GM19452 (cell line): Measurements from ENCODE around the gene BAZ2A.
"Not testable (repeated sequence)": the region's sequence is repeated elsewhere in the genome, so short reads cannot be mapped to it uniquely, and the experiment has no call there.

Experiments used
- ATAC-seq: cut with Tn5 transposase; IDR thresholded peaks from one replicate; pipeline ENCODE4 v1.9.1; 2021; ENCODE audit not compliant: unreplicated experiment

The BAZ2A gene

GRCh38 chr12:56630180-56630632, at the start of gene BAZ2A:
BAZ2A (minus strand) TSS chr12:56630326; CDS start chr12:56617530, 12,796 bp downstream.
- peak; percentile 65 for ATAC-seq

DNA sequence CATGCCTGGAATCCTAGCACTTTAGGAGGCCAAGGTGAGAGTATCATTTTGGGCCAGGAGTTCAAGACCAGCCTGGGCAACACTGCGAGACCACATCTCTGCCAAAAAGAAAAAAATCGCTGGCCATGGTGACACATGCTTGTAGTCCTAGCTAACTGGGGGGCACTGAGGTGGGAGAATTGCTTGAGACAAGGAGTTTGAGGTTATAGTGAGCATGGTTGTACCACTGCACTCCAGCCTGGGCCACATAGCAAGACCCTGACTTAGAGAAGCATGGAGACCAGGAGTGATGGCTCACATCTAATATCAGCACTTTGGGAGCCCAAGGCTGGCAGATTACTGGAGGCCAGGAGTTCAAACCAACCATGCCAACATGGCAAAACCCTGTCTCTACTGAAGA, 48.7 kb upstream of the BAZ2A start:
- no peak for ATAC-seq

DNA sequence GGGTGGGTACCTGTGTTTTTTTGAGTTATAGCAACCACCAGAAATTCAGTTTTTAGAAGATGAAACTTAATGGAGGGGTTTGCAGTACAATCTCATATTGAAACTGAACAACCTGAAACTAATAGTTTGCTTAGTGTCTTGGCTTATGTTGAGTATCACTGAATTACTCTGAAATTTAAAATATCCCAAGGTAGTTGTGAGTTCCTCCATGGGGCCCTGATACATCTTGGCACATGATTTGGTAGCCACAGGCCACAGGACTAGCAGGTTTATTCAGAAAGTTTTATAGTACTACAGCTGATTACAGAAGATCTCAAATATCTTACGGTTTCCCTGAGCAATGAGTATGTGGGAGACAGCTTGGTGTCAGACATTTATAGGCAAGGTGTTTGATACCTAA, 47.6 kb upstream of the BAZ2A start:
- no peak for ATAC-seq

- ATAC-seq = no peak
Measured at GRCh38 chr12:56676851-56677580, 46.9 kb upstream of the BAZ2A start.

- no peak for ATAC-seq
Measured at GRCh38 chr12:56671608-56672007, 41.5 kb upstream of the BAZ2A start.

DNA sequence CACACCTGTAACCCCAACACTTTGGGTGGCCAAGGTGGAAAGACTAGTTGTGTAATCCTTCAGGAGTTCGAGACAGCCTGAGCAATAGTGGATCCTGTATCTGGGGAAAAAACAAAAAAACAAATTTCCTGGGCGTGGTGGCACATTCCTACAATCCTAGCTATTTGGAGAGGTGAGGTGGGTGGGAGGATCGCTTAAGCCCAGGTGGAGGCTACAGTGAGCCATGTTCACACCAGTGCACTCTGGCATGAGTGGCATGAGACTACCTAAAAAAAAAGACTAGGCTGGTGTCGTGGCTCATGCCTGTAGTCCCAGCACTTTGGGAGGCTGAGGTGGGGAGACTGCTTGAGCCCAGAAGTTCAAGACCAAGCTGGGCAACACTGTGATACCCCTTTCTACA, 40.7 kb upstream of the BAZ2A start:
- ATAC-seq = no peak

DNA sequence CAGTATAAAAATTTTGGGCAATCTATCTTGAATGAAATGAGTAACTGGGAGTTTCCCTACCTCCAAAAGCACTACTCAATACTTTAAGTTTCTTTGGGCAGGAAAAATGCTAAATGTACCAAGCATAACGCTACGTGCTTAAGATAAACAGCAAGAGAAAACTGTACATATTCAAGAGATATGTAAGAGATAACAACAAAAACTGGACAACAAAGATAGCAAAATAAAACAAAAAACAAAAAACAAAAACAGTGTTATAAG, 38.0 kb upstream of the BAZ2A start:
- no peak for ATAC-seq

GRCh38 chr12:56661979-56662638, 32.0 kb upstream of the BAZ2A start:
- ATAC-seq = no peak

DNA sequence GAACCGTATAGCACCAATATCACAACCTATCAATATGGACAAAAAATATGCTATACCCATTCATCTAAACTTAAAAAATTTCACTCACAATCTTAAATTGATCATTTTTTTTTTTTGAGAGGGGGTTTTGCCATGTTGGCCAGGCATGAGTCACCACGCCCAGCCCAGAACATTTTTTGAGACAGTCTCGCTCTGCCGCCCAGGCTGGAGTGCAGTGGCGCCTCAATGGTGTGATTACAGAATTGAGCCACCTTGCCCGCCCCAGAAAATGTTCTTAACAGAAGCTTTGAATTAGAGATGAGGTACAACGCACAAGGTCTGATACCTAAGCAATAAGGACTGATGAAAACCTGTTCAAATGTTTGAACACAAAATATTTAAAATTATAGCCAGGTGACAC, 31.4 kb upstream of the BAZ2A start:
- no peak for ATAC-seq

DNA sequence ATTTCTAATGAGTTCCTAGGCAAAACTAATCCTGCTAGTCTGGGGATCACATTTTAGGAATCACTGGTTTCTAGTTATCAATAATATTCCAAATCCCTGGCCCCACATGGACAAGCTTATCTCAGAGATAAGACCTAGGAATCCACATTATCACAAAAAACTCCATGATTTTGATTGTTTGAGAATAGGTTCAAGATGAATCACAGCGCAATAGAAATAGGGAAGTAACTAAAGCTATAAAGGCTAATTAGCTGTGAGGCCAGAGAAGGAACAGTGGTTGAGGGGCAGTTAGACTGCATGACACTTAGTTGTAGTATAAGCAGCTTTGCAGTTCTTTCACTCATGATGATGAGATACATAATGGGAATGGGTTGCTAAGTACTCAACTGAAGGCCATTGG, 28.8 kb upstream of the BAZ2A start:
- no peak for ATAC-seq

DNA sequence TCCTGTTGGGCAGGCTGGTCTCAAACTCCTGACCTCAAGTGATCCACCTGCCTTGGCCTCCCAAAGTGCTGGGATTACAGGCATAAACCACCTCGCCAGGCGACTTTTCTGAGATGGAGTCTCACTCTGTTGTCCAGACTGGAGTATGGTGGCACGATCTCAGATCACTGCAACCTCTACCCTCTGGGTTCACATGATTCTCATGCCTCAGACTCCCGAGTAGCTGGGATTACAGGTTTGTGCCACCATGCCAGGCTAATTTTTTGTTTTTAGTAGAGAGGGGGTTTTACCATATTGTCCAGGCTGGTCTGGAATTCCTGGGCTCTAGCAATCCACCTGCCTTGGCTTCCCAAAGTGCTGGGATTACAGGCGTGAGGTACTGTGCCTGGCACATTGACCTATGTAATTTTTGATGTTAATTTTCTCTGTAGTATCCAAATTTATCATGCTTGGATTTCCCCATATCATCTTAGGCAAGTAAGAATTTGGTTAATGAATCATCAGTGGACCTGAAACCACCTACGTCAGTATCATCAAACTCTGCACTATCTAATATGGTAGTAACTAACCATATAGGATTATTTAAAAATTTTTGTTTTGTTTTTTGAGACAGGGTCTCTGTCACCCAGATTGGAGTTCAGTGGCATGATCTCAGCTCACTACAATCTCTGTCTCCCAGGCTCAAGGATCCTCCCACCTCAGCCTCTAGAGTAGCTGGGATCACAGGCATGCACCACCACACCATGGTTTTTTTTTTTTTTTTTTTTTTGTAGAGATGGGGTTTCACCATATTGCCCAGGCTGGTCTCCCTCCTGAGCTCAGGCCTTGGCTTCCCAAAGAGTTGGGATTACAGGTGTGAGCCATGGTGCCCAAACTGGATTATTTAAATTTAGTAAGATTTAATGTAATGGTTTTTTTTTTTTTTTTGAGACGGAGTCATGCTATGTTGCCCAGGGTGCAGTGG, 27.6 kb upstream of the BAZ2A start:
- ATAC-seq = no peak

DNA sequence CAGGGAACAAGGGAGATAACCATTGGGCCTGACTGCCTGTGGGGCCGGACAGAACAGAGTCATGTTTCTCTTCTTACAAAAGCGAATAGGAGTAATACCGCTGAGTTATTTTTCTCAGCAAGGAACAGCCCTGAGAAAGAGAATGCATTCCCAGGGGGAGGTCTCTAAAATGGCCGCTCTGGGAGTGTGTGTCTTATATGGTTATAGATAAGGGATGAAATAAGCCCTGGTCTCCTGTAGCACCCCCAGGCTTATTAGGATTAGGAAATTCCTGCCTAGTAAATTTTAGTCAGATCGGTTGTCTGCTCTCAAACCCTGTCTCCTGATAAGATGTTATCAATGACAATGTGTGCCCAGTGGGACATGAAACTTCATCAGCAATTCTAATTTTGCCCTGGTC, 23.7 kb upstream of the BAZ2A start:
- not testable (repeated sequence) for ATAC-seq

DNA sequence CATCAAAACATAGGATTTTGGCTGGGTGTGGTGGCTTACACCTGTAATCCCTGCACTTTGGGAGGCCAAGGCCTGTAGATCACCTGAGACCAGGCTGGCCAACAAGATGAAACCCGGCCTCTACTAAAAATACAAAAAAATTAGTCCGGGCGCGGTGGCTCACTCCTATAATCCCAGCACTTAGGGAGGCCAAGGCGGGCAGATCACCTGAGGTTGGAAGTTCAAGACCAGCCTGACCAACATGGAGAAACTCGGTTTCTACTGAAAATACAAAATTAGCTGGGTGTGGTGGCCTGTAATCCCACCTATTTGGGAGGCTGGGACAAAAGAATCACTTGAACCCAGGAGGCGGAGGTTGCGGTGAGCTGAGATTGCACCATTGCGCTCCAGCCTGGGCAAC, 17.9 kb upstream of the BAZ2A start:
- ATAC-seq = not testable (repeated sequence)

- peak; percentile 98 for ATAC-seq
Measured at GRCh38 chr12:56645717-56646446, 15.8 kb upstream of the BAZ2A start, which contains the start of gene ATP5F1B. ATP5F1B (minus strand) TSS chr12:56645984; CDS start chr12:56645963, 21 bp downstream.

DNA sequence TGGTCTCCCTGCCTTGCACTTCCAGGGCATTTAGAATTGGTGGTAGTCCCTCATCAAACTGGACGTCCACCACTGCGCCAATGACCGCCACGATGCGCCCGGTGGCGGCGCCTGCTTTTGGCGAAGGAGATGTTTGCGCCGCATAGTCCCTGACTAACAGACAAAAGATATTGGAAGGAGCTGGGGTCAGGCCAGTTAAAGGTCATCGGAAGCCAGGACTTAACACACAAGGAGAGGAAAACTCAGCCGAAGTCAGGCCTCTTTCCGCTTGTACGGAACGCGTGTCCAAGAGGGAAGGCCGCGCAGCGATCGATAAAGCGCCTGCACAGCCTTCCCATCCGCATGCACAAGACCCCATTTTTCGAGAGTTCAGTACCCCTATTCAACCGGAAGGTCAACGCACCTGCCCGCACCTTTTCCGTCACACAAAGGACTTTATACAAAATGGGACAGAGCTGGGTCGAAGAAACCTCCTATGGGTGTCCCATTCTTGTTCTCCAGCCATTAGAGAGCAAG, 15.1 kb upstream of the BAZ2A start:
- no peak for ATAC-seq

DNA sequence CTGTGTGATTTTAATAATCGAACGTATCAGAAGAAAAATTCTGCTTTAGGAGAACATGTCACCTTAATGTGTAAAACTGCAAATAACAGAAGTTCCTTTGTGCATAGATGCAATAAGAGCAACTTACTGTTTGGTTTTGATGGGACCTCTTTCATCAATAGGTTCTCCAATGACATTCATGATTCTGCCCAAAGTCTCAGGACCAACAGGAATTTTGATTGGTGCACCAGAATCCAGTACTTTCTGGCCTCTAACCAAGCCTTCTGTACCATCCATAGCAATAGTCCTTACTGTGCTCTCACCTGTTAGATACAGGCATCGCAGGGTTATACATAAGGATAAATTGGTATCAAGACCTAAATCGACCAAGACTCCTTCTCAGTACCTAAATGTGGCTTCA, 14.5 kb upstream of the BAZ2A start:
- no peak for ATAC-seq

DNA sequence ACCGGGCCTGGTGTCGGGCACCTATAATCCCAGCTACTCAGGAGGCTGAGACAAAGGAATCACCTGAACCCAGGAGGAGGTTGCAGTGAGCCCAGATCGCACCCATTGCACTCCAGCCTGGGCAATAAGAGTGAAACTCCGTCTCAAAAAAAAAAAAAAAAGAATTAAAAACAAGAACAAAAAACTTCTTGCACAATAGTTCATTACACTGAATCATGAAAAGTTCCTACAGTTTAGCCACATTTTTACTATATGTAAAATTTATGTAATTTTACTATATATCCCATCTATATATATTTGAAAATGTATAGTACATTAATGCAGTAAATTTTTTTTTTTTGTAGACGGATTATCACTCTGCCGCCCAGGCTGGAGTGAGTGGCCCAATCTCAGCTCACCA, 11.1 kb upstream of the BAZ2A start:
- ATAC-seq = no peak

DNA sequence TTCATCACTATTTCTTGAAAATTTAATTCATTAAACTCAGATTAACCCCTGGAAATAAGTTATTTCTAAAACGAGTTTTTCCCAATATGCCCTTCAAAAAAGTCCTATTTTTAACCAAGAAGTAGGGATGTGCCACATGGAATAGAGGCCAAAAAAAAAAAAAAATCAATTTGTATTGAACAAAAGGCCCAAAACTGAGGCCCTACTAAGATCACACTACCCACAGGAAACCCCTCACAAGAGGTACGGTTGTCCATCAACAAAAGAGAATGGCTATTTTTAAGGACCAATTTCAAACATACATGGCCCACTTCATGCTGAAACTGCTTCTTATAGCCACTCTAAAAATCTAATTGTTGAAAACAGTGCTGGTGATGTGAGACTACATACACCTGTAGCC, 7.5 kb upstream of the BAZ2A start:
- ATAC-seq = no peak

- peak; percentile 54 for ATAC-seq
Measured at GRCh38 chr12:56636675-56637540, 6.8 kb upstream of the BAZ2A start.
